Fibroblast of lung (primary cell): ENCODE measurements around the gene CCDC174. TPM values are rescaled to one million over a fixed set of nuclear protein-coding genes. Genes with fewer than 3 reads are reported as not detected.

Experiments used
- DNase-seq, 2 donors: peaks; one replicate each; pipeline versions ENCODE4 v3.0.0 to v3.0.0-alpha.2; 2010; ENCODE audit warnings: low read depth in 2 of 2
- H2AFZ ChIP-seq: 2 replicates; pipeline ENCODE4 v1.5.1; 2012; ENCODE audit warnings: low read length, control low read depth, inconsistent platforms
- H3K27ac ChIP-seq: 2 replicates; pipeline ENCODE4 v1.5.1; 2011; ENCODE audit warnings: low read length, control low read depth; ENCODE audit not compliant: insufficient read depth
- H3K27me3 ChIP-seq: 2 replicates; pipeline ENCODE4 v1.5.1; 2011; ENCODE audit warnings: mild to moderate bottlenecking, low read length; ENCODE audit not compliant: control insufficient read depth, insufficient read depth
- H3K36me3 ChIP-seq: 2 replicates; pipeline ENCODE4 v1.5.1; 2011; ENCODE audit warnings: low read length; ENCODE audit not compliant: control insufficient read depth, insufficient read depth
- H3K4me1 ChIP-seq: 2 replicates; pipeline ENCODE4 v1.5.1; 2011; ENCODE audit warnings: low read length; ENCODE audit not compliant: control insufficient read depth, insufficient read depth; ENCODE audit errors: extremely low read depth
- H3K4me2 ChIP-seq: 2 replicates; pipeline ENCODE4 v1.5.1; 2011; ENCODE audit warnings: low read length, control low read depth; ENCODE audit not compliant: insufficient read depth; ENCODE audit errors: extremely low read depth
- H3K4me3 ChIP-seq, 4 experiments: fragments of 200-600 bp in 1 of 4; sonication (generic) in 1 of 4; replicated peaks in 1 of 4; 2 replicates each; pipeline ENCODE4 v1.5.1; 2011 to 2016; ENCODE audit warnings: low read length in 4 of 4, low read depth in 3 of 4, mild to moderate bottlenecking in 3 of 4, control low read depth in 2 of 4, inconsistent platforms in 1 of 4, mixed read lengths in 1 of 4; ENCODE audit not compliant: insufficient read depth in 1 of 4; ENCODE audit errors: control extremely low read depth in 1 of 4
- H3K79me2 ChIP-seq: 2 replicates; pipeline ENCODE4 v1.5.1; 2012; ENCODE audit warnings: mild to moderate bottlenecking, low read length, inconsistent platforms; ENCODE audit not compliant: control insufficient read depth, insufficient read depth
- H3K9ac ChIP-seq: 2 replicates; pipeline ENCODE4 v1.5.1; 2011; ENCODE audit warnings: mild to moderate bottlenecking, low read length, control low read depth; ENCODE audit not compliant: insufficient read depth
- H3K9me3 ChIP-seq: 2 replicates; pipeline ENCODE4 v1.5.1; 2012; ENCODE audit warnings: low read depth, low read length; ENCODE audit not compliant: control insufficient read depth, insufficient read depth
- H4K20me1 ChIP-seq: 2 replicates; pipeline ENCODE4 v1.5.1; 2011; ENCODE audit warnings: low read length; ENCODE audit not compliant: control insufficient read depth, insufficient read depth; ENCODE audit errors: extremely low read depth
- EZH2 ChIP-seq: IDR thresholded peaks from 2 replicates; pipeline ENCODE4 v1.5.1; 2012; ENCODE audit warnings: low read length, control low read depth, mild to moderate bottlenecking; ENCODE audit errors: missing control alignments
- polyA plus RNA-seq, 2 donors: library from polyadenylated mRNA; depleted of rRNA in 1 of 2; stranded (reverse) in 1 of 2; unstranded in 1 of 2; fragments of >200 nt; gene quantifications; 2 replicates each; pipeline ENCODE4 v1.2.1, GENCODE V29; 2011 to 2012; ENCODE audit warnings: missing spikeins in 1 of 2
- total RNA-seq: library from RNA; depleted of rRNA; stranded (reverse); fragments of >200 nt; gene quantifications from 2 replicates; pipeline ENCODE4 v1.2.1, GENCODE V29; 2014
- TF ChIP-seq, protein P1 (sequence below), 2 donors: IDR thresholded peaks in 1 of 2; conservative IDR thresholded peaks in 1 of 2; 1 replicate in 1 of 2; 2 replicates in 1 of 2; pipeline ENCODE4 v1.5.1; 2011 to 2012; ENCODE audit warnings: low read length in 2 of 2, control low read depth in 1 of 2, inconsistent platforms in 1 of 2, low read depth in 1 of 2, mild to moderate bottlenecking in 1 of 2

The CCDC174 gene
- total and polyA plus RNA-seq, 2 donors (not counting 1 experiment from before 2014, with no cell fraction given) = 12.7 to 14.4 TPM

GRCh38 chr3:14632442-14632930 lies 19.1 kb upstream of the CCDC174 start:
- H3K79me2 ChIP-seq = no peaks in the 10 kb centered on the region
- no peaks in the 10 kb centered on the region for H4K20me1 ChIP-seq
- no peak overlapping the region for H2AFZ ChIP-seq
- no peaks in the 10 kb centered on the region for H3K27me3 ChIP-seq
- no peaks in the 10 kb centered on the region for H3K9me3 ChIP-seq
- H3K27ac ChIP-seq = no peak overlapping the region
- H3K4me3 ChIP-seq = no peak overlapping the region
- H3K4me2 ChIP-seq = no peak overlapping the region
- no peaks in the 10 kb centered on the region for H3K4me1 ChIP-seq
- H3K36me3 ChIP-seq = no peaks in the 10 kb centered on the region
- H3K9ac ChIP-seq = no peak overlapping the region
- TF ChIP-seq EZH2 = no peak
- TF ChIP-seq, protein P1, sequence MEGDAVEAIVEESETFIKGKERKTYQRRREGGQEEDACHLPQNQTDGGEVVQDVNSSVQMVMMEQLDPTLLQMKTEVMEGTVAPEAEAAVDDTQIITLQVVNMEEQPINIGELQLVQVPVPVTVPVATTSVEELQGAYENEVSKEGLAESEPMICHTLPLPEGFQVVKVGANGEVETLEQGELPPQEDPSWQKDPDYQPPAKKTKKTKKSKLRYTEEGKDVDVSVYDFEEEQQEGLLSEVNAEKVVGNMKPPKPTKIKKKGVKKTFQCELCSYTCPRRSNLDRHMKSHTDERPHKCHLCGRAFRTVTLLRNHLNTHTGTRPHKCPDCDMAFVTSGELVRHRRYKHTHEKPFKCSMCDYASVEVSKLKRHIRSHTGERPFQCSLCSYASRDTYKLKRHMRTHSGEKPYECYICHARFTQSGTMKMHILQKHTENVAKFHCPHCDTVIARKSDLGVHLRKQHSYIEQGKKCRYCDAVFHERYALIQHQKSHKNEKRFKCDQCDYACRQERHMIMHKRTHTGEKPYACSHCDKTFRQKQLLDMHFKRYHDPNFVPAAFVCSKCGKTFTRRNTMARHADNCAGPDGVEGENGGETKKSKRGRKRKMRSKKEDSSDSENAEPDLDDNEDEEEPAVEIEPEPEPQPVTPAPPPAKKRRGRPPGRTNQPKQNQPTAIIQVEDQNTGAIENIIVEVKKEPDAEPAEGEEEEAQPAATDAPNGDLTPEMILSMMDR (conservative IDR thresholded peaks at IDR 0.05 in 1 of 2, IDR thresholded peaks at IDR 0.05 in 1 of 2; ENCODE audit: low read depth in 1 of 2, low read length in 2 of 2) = no peak
- DNase-seq = no peak

- H3K4me3 ChIP-seq = no peak overlapping the region
- H3K9ac ChIP-seq = no peak overlapping the region
- H3K4me2 ChIP-seq = no peak overlapping the region
- no peaks in the 10 kb centered on the region for H4K20me1 ChIP-seq
- H3K79me2 ChIP-seq = no peaks in the 10 kb centered on the region
- no peak overlapping the region for H2AFZ ChIP-seq
- H3K36me3 ChIP-seq = no peaks in the 10 kb centered on the region
- no peaks in the 10 kb centered on the region for H3K4me1 ChIP-seq
- no peaks in the 10 kb centered on the region for H3K27me3 ChIP-seq
- TF ChIP-seq, protein P1 (conservative IDR thresholded peaks at IDR 0.05 in 1 of 2, IDR thresholded peaks at IDR 0.05 in 1 of 2; ENCODE audit: low read depth in 1 of 2, low read length in 2 of 2) = no peak
- TF ChIP-seq EZH2 = no peak
- DNase-seq = no peak
- no peak overlapping the region for H3K27ac ChIP-seq
- no peaks in the 10 kb centered on the region for H3K9me3 ChIP-seq
These were observed 18.1 kb upstream of the CCDC174 start for GRCh38 chr3:14633417-14633816.

DNA sequence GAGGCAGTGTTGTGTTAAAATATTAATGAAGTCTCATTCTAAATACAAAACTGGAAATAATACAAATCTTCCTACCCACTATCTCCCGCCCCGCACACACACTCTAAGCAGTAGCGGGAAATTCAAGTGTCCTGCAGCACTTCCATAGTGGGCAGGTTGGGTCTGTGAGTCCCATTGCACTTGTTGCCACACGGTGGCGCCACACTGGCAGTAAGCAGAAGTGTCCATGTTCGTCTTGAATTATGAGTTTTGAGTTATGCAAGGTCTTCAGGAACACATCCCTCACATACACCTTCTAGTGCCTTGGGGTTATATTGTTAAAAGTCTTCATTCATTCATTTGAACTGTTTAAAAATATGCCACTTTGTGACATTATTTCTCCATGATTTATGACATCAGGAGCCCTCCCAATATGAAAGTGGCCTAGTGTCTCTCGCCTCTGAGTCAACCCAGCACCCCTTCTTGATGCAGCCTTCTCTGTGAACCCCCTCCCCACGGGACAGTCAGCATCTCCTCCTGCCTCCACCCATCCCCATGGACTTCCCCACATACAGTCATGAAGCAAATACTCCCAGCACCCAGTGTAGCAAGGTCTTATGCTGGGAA lies 17.6 kb upstream of the CCDC174 start:
- no peak overlapping the region for H3K27ac ChIP-seq
- H3K36me3 ChIP-seq = no peaks in the 10 kb centered on the region
- peak; percentile 49 to 69 for DNase-seq
- H2AFZ ChIP-seq = no peak overlapping the region
- no peak overlapping the region for H3K9ac ChIP-seq
- H3K4me1 ChIP-seq = no peaks in the 10 kb centered on the region
- H3K9me3 ChIP-seq = no peaks in the 10 kb centered on the region
- H3K4me3 ChIP-seq = no peak overlapping the region
- TF ChIP-seq EZH2 = no peak
- TF ChIP-seq, protein P1 (conservative IDR thresholded peaks at IDR 0.05 in 1 of 2, IDR thresholded peaks at IDR 0.05 in 1 of 2; ENCODE audit: low read depth in 1 of 2, low read length in 2 of 2) = peak; percentile 60 to 84
- no peaks in the 10 kb centered on the region for H4K20me1 ChIP-seq
- H3K4me2 ChIP-seq = no peak overlapping the region
- H3K79me2 ChIP-seq = no peaks in the 10 kb centered on the region
- no peaks in the 10 kb centered on the region for H3K27me3 ChIP-seq
